HEK293 (cell line): ENCODE data around the gene HTR7.

Experiments used
- CTCF ChIA-PET: fragments of 350-600 bp; formaldehyde crosslinking; extraction: SDS; loops from one replicate; lab custom pipeline; 2021; ENCODE audit warnings: antibody characterized with exemption; lab: Yijun Ruan, JAX
- POLR2A ChIA-PET: fragments of 300-600 bp; formaldehyde crosslinking; extraction: SDS; loops from one replicate; lab custom pipeline; 2020; ENCODE audit warnings: antibody characterized with exemption, inconsistent platforms; lab: Yijun Ruan, JAX
- H3K27ac ChIP-seq: fragments of 200-500 bp; sonication (Bioruptor generic); 2 replicates; pipeline ENCODE4 v1.5.1; 2014; ENCODE audit warnings: low read depth, low read length, control low read depth, inconsistent platforms; ENCODE audit errors: extremely low read depth
- H3K36me3 ChIP-seq, 2 experiments: fragments of 200-500 bp in 1 of 2; sonication (Bioruptor generic) in 1 of 2; 1 replicate in 1 of 2; 2 replicates in 1 of 2; pipeline ENCODE4 v1.5.1; 2014 to 2017; ENCODE audit warnings: inconsistent platforms in 2 of 2, low read length in 2 of 2; ENCODE audit not compliant: control insufficient read depth in 2 of 2, insufficient read depth in 1 of 2
- H3K4me1 ChIP-seq: fragments of 200-500 bp; sonication (Bioruptor generic); 2 replicates; pipeline ENCODE4 v1.5.1; 2014; ENCODE audit warnings: mild to moderate bottlenecking, low read length, inconsistent platforms; ENCODE audit not compliant: control insufficient read depth, insufficient read depth
- H3K4me3 ChIP-seq: 2 replicates; pipeline ENCODE4 v1.5.1; 2011; ENCODE audit warnings: low read depth, mild to moderate bottlenecking, control low read depth, low read length, moderate library complexity
- H3K9me3 ChIP-seq: fragments of 200-500 bp; sonication (Bioruptor generic); 2 replicates; pipeline ENCODE4 v1.5.1; 2014; ENCODE audit warnings: low read depth, low read length, inconsistent platforms; ENCODE audit not compliant: control insufficient read depth, insufficient read depth
- BCL11B ChIP-seq: fragments of 450-650 bp; formaldehyde crosslinking; IDR thresholded peaks from 2 replicates; pipeline ENCODE4 v1.5.1; 2016; ENCODE audit warnings: low read depth, missing biosample characterization, missing genetic modification characterization
- EGR2 ChIP-seq: fragments of 450-650 bp; formaldehyde crosslinking; IDR thresholded peaks from 2 replicates; pipeline ENCODE4 v1.5.1; 2016; ENCODE audit warnings: low read depth, missing biosample characterization, missing genetic modification characterization
- GFI1B ChIP-seq: fragments of 450-650 bp; formaldehyde crosslinking; IDR thresholded peaks from 2 replicates; pipeline ENCODE4 v1.5.1; 2016; ENCODE audit warnings: missing biosample characterization, missing genetic modification characterization
- GLI4 ChIP-seq: fragments of 450-650 bp; formaldehyde crosslinking; IDR thresholded peaks from 2 replicates; pipeline ENCODE4 v1.5.1; 2016; ENCODE audit warnings: missing biosample characterization, missing genetic modification characterization
- GLIS2 ChIP-seq: fragments of 450-650 bp; formaldehyde crosslinking; IDR thresholded peaks from 2 replicates; pipeline ENCODE4 v1.5.1; 2016; ENCODE audit warnings: missing biosample characterization, missing genetic modification characterization
- YY1 ChIP-seq: fragments of 450-650 bp; formaldehyde crosslinking; IDR thresholded peaks from 2 replicates; pipeline ENCODE4 v1.5.1; 2018; ENCODE audit warnings: missing biosample characterization, missing genetic modification characterization
- ZFP41 ChIP-seq: fragments of 450-650 bp; formaldehyde crosslinking; IDR thresholded peaks from 2 replicates; pipeline ENCODE4 v1.5.1; 2016; ENCODE audit warnings: missing biosample characterization, missing genetic modification characterization, borderline replicate concordance
- ZNF202 ChIP-seq: fragments of 450-650 bp; formaldehyde crosslinking; IDR thresholded peaks from 2 replicates; pipeline ENCODE4 v1.5.1; 2016; ENCODE audit warnings: missing biosample characterization, missing genetic modification characterization, borderline replicate concordance
- ZNF341 ChIP-seq: fragments of 450-650 bp; formaldehyde crosslinking; IDR thresholded peaks from 2 replicates; pipeline ENCODE4; 2016; ENCODE audit warnings: low read depth, missing biosample characterization, missing genetic modification characterization
- ZNF394 ChIP-seq: fragments of 450-650 bp; formaldehyde crosslinking; IDR thresholded peaks from 2 replicates; pipeline ENCODE4 v1.5.1; 2016; ENCODE audit warnings: missing biosample characterization, missing genetic modification characterization, mild to moderate bottlenecking, moderate library complexity, borderline replicate concordance
- ZNF558 ChIP-seq: fragments of 450-650 bp; formaldehyde crosslinking; IDR thresholded peaks from 2 replicates; pipeline ENCODE4 v1.5.1; 2016; ENCODE audit warnings: missing biosample characterization, missing genetic modification characterization
- ZNF654 ChIP-seq: fragments of 450-650 bp; formaldehyde crosslinking; IDR thresholded peaks from 2 replicates; pipeline ENCODE4 v1.5.1; 2016; ENCODE audit warnings: low read depth, missing biosample characterization, missing genetic modification characterization
- ZNF660 ChIP-seq: fragments of 450-650 bp; IDR thresholded peaks from 2 replicates; pipeline ENCODE4 v1.5.1; 2018; ENCODE audit warnings: missing biosample characterization, mild to moderate bottlenecking, missing genetic modification characterization
- ZNF677 ChIP-seq: fragments of 450-650 bp; IDR thresholded peaks from 2 replicates; pipeline ENCODE4 v1.5.0; 2018; ENCODE audit warnings: missing biosample characterization, mild to moderate bottlenecking, missing genetic modification characterization, moderate library complexity
- TF ChIP-seq, protein P1 (sequence below): fragments of 450-650 bp; formaldehyde crosslinking; IDR thresholded peaks from 2 replicates; pipeline ENCODE4 v1.5.1; 2016; ENCODE audit warnings: missing biosample characterization, missing genetic modification characterization
- TF ChIP-seq, protein P2 (sequence below): fragments of 450-650 bp; formaldehyde crosslinking; IDR thresholded peaks from 2 replicates; pipeline ENCODE4 v1.5.0; 2017; ENCODE audit warnings: missing biosample characterization, missing genetic modification characterization, borderline replicate concordance
- TF ChIP-seq, protein P3 (sequence below): fragments of 450-650 bp; formaldehyde crosslinking; IDR thresholded peaks from 2 replicates; pipeline ENCODE4 v1.5.1; 2016; ENCODE audit warnings: missing biosample characterization, missing genetic modification characterization
- TF ChIP-seq, protein P4 (sequence below): IDR thresholded peaks from 2 replicates; pipeline ENCODE4 v1.6.1; 2011; ENCODE audit warnings: mild to moderate bottlenecking, low read depth, low read length, borderline replicate concordance
- TF ChIP-seq, protein P5 (sequence below): fragments of 450-650 bp; formaldehyde crosslinking; IDR thresholded peaks from 2 replicates; pipeline ENCODE4 v1.5.1; 2017; ENCODE audit warnings: missing biosample characterization, missing genetic modification characterization
- TF ChIP-seq, protein P6 (sequence below): fragments of 450-650 bp; formaldehyde crosslinking; IDR thresholded peaks from 2 replicates; pipeline ENCODE4 v1.5.1; 2016; ENCODE audit warnings: missing biosample characterization, missing genetic modification characterization
- TF ChIP-seq, protein P7 (sequence below): fragments of 450-650 bp; formaldehyde crosslinking; optimal IDR thresholded peaks from 2 replicates; pipeline ENCODE3; 2016; ENCODE audit warnings: missing biosample characterization, mild to moderate bottlenecking, missing genetic modification characterization

Gene HTR7

DNA sequence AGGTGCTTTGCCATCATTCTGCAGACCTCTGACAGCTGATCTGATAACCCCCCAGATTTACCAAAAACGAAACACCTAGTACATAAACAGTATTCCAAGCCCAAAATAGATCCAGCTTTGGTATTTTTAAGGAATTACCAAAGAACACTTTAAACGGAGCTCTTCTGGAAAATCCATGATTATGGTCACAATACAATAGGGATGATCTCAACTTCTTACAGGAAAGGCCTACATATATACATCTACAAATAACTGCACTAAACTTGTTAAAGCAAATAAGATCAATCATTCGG lies 69.7 kb downstream of the HTR7 start (continued):
- TF ChIP-seq BCL11B = no peak
- TF ChIP-seq GFI1B = no peak
- TF ChIP-seq GLIS2 = no peak
- no peak for TF ChIP-seq ZNF202 (tag by site-specific recombination)
- TF ChIP-seq, all 188 proteins: peak for 0

DNA sequence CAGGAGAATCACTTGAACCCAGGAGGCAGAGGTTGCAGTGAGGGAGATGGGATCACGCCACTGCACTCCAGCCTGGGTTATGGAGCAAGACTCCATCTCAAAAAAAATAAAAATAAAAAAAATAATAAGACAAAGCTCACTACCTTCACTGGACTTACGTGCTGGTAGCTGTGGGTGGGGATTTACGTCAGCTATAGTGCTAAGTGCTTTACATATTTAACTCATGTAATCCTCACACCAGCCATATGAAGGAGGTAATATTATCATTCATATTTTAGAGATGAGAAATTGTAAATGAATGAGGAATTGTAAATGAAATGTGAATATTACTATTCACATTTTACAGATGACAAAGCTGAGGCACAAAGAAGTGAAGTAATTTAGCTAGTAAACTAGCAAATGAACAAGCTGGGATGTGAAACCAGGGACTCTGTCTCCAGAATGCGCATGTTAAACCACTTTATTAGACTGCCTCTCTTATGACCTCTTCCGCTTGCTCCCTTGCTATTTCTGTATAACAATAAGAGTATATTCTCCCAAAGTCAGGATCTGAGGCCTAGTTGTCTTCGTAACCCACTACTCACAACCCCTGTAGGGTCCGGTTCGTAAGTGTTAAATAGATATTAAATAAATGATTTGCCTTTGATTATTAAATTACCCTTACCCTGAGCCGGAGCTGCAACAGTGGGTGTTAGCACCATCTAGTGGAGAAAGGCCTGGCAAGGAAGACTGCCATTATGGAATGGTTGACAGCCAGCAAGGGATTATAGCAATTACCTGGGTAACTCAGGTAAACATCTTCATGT lies 70.2 kb downstream of the HTR7 start:
- Histone ChIP-seq H3K36me3 (no peaks in the 10 kb centered on the region), H3K9me3 (no peaks in the 10 kb centered on the region), H3K4me1 (no peaks in the 10 kb centered on the region), H3K4me3 (no peak overlapping the region), H3K27ac (no peak overlapping the region)
- CTCF ChIA-PET = interaction anchor here (0.6 to 3.5 kb wide), 35 partner anchors 9 to 546 kb away, joined by 3 to 25 read pairs (median 4); partner anchors contain the start of gene HTR7
- TF ChIP-seq, protein P1, sequence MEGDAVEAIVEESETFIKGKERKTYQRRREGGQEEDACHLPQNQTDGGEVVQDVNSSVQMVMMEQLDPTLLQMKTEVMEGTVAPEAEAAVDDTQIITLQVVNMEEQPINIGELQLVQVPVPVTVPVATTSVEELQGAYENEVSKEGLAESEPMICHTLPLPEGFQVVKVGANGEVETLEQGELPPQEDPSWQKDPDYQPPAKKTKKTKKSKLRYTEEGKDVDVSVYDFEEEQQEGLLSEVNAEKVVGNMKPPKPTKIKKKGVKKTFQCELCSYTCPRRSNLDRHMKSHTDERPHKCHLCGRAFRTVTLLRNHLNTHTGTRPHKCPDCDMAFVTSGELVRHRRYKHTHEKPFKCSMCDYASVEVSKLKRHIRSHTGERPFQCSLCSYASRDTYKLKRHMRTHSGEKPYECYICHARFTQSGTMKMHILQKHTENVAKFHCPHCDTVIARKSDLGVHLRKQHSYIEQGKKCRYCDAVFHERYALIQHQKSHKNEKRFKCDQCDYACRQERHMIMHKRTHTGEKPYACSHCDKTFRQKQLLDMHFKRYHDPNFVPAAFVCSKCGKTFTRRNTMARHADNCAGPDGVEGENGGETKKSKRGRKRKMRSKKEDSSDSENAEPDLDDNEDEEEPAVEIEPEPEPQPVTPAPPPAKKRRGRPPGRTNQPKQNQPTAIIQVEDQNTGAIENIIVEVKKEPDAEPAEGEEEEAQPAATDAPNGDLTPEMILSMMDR (tag by site-specific recombination) = peak; percentile 34
- TF ChIP-seq ZNF677 (tag by site-specific recombination) (no peak), ZNF654 (tag by site-specific recombination) (peak; percentile 74)
- POLR2A ChIA-PET = no interaction called here

DNA sequence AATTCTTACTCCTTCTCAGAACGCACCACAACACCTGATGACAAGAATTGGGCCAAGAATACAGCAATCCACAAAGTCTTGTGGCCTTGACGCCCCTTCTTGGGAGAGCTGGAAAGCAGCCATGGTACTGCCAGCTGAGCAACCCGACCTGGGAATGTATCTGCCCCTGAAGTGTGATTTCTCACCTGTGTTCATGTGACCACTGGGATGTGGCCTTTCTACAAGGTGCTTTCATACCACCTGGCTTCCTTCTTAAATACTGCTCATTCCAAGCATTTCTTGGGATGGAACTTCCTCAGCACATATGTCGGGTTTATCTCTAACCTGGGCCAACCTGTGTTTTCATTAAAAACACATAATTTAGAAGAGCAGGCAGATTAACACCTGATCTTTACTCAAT lies 72.1 kb downstream of the HTR7 start:
- ChIA-PET CTCF (interaction anchor here (0.6 to 3.5 kb wide), 4 partner anchors 25 to 471 kb away, joined by 4 to 25 read pairs (median 12); no protein-coding TSS in a partner anchor), POLR2A (no interaction called here)
- H3K4me3 ChIP-seq = no peak overlapping the region
- H3K9me3 ChIP-seq = no peaks in the 10 kb centered on the region
- H3K4me1 ChIP-seq = no peaks in the 10 kb centered on the region
- no peaks in the 10 kb centered on the region for H3K36me3 ChIP-seq
- H3K27ac ChIP-seq = no peak overlapping the region
- TF ChIP-seq EGR2 (tag by site-specific recombination) (no peak), YY1 (tag by site-specific recombination) (no peak), ZFP41 (no peak), GLI4 (tag by site-specific recombination) (no peak), ZNF394 (no peak), ZNF558 (tag by site-specific recombination) (no peak), ZNF341 (tag by site-specific recombination) (no peak), ZNF660 (tag by site-specific recombination) (no peak)
- TF ChIP-seq, protein P2, sequence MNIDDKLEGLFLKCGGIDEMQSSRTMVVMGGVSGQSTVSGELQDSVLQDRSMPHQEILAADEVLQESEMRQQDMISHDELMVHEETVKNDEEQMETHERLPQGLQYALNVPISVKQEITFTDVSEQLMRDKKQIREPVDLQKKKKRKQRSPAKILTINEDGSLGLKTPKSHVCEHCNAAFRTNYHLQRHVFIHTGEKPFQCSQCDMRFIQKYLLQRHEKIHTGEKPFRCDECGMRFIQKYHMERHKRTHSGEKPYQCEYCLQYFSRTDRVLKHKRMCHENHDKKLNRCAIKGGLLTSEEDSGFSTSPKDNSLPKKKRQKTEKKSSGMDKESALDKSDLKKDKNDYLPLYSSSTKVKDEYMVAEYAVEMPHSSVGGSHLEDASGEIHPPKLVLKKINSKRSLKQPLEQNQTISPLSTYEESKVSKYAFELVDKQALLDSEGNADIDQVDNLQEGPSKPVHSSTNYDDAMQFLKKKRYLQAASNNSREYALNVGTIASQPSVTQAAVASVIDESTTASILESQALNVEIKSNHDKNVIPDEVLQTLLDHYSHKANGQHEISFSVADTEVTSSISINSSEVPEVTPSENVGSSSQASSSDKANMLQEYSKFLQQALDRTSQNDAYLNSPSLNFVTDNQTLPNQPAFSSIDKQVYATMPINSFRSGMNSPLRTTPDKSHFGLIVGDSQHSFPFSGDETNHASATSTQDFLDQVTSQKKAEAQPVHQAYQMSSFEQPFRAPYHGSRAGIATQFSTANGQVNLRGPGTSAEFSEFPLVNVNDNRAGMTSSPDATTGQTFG (tag by site-specific recombination) = no peak
- TF ChIP-seq, protein P3, sequence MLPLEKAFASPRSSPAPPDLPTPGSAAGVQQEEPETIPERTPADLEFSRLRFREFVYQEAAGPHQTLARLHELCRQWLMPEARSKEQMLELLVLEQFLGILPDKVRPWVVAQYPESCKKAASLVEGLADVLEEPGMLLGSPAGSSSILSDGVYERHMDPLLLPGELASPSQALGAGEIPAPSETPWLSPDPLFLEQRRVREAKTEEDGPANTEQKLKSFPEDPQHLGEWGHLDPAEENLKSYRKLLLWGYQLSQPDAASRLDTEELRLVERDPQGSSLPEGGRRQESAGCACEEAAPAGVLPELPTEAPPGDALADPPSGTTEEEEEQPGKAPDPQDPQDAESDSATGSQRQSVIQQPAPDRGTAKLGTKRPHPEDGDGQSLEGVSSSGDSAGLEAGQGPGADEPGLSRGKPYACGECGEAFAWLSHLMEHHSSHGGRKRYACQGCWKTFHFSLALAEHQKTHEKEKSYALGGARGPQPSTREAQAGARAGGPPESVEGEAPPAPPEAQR (tag by site-specific recombination) = no peak
- TF ChIP-seq, protein P4, sequence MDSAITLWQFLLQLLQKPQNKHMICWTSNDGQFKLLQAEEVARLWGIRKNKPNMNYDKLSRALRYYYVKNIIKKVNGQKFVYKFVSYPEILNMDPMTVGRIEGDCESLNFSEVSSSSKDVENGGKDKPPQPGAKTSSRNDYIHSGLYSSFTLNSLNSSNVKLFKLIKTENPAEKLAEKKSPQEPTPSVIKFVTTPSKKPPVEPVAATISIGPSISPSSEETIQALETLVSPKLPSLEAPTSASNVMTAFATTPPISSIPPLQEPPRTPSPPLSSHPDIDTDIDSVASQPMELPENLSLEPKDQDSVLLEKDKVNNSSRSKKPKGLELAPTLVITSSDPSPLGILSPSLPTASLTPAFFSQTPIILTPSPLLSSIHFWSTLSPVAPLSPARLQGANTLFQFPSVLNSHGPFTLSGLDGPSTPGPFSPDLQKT = no peak
- TF ChIP-seq, protein P5, sequence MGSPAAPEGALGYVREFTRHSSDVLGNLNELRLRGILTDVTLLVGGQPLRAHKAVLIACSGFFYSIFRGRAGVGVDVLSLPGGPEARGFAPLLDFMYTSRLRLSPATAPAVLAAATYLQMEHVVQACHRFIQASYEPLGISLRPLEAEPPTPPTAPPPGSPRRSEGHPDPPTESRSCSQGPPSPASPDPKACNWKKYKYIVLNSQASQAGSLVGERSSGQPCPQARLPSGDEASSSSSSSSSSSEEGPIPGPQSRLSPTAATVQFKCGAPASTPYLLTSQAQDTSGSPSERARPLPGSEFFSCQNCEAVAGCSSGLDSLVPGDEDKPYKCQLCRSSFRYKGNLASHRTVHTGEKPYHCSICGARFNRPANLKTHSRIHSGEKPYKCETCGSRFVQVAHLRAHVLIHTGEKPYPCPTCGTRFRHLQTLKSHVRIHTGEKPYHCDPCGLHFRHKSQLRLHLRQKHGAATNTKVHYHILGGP = no peak
- TF ChIP-seq, protein P6, sequence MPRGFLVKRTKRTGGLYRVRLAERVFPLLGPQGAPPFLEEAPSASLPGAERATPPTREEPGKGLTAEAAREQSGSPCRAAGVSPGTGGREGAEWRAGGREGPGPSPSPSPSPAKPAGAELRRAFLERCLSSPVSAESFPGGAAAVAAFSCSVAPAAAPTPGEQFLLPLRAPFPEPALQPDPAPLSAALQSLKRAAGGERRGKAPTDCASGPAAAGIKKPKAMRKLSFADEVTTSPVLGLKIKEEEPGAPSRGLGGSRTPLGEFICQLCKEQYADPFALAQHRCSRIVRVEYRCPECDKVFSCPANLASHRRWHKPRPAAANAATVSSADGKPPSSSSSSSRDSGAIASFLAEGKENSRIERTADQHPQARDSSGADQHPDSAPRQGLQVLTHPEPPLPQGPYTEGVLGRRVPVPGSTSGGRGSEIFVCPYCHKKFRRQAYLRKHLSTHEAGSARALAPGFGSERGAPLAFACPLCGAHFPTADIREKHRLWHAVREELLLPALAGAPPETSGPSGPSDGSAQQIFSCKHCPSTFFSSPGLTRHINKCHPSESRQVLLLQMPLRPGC (tag by site-specific recombination) = no peak
- TF ChIP-seq, protein P7, sequence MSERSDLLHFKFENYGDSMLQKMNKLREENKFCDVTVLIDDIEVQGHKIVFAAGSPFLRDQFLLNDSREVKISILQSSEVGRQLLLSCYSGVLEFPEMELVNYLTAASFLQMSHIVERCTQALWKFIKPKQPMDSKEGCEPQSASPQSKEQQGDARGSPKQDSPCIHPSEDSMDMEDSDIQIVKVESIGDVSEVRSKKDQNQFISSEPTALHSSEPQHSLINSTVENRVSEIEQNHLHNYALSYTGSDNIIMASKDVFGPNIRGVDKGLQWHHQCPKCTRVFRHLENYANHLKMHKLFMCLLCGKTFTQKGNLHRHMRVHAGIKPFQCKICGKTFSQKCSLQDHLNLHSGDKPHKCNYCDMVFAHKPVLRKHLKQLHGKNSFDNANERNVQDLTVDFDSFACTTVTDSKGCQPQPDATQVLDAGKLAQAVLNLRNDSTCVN (tag by site-specific recombination) = no peak
